Endometrial microvascular endothelial cells (primary cell): ENCODE data around the gene TMEM9. TPM values are rescaled to one million over a fixed set of nuclear protein-coding genes. Genes with fewer than 3 reads are reported as not detected.
"Not testable (repeated sequence)": the region's sequence is repeated elsewhere in the genome, so short reads cannot be mapped to it uniquely, and the experiment has no call there.

Source experiments
- in situ Hi-C: cut with HindIII; loops from 2 replicates; pipeline ENCODE4 v1.10.0; 2017; ENCODE audit warnings: low sequenced_read_pairs, low pct_unique_long_range_greater_than_20kb; ENCODE audit errors: inconsistent ontology term
- total RNA-seq: library from RNA; depleted of rRNA; stranded (reverse); fragments of >200 nt; gene quantifications from one replicate; pipeline ENCODE4 v1.2.3, GENCODE V29; 2015; ENCODE audit errors: inconsistent ontology term

Gene TMEM9
- total RNA-seq, 1 donor from 2014 or later: 50.4 TPM

DNA sequence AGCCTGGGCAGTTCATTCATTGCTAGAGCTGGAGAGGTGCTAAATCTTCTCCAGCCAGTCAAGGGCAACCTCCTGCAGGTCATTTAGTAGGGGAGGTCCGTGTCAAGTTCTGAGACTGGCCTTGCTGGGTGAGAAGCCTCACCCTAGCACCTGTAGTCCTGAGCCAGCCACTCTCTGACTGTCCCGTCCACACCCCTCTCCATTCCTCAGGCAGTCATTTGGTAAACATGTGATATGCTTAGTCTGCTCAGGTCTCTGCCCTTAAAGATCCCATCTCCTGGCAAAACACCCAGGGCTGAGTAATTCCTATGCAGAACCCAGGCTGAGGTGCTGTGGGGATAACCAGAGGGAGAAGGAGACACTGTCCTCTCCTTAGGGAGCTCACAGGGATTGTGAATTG lies 22.7 kb upstream of the TMEM9 start:
- in situ Hi-C loops: no loop called here

GRCh38 chr1:201175820-201176500 lies 21.7 kb upstream of the TMEM9 start:
- in situ Hi-C loops: no loop called here

- in situ Hi-C loops: no loop called here
Observed at GRCh38 chr1:201173736-201174135, 19.5 kb upstream of the TMEM9 start.

- in situ Hi-C loops: no loop called here
Observed at GRCh38 chr1:201172999-201173610, 18.8 kb upstream of the TMEM9 start.

DNA sequence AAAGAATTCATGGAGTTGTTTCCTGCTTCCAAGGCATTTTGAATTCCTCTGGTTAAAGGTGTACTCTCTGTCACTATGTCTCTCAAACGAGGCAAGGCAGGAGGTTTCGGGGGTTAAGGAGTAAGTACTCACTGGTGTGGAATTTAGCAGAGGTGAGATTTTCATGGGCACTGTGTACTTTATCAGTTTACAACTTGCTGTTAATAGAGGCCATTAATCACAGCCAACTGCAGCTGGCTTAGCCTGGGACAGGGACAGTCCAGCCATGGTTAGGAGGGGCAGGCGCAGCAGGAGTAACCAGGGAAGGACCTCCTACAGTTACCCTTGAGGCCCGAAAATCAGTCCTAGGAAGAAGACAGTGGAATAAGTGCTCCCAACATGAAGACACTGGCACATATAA lies 18.1 kb upstream of the TMEM9 start:
- in situ Hi-C loops: no loop called here

- in situ Hi-C loops: no loop called here
Observed at GRCh38 chr1:201171063-201172036, 17.1 kb upstream of the TMEM9 start.

DNA sequence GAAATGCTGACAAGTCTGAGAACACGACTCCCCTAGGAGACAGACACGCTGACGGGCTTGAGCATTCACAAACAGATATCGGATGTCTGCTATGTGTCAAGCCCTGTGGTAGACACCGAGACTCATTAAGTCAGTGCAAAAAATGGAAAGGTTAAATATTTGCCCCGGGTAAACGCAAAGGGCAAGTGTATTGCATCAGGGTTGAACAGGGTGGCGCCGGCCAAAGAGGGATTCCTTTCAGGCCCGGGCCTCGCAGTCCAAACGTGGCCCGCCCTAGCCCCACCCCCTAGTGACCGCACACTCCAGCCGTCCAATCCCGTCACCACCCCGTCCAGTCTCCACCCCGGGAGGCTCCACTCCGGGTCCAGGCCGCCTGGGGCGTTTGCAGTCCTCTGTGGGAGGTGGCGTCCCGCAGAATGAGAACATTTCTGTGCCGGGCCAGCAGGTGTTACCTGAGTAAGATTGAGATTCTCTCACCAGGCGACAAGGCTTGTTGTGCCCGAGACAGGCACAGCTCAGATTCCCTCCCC lies 16.3 kb upstream of the TMEM9 start:
- in situ Hi-C loops: no loop called here

- in situ Hi-C loops: no loop called here
Observed at GRCh38 chr1:201169971-201170532, 15.8 kb upstream of the TMEM9 start.

DNA sequence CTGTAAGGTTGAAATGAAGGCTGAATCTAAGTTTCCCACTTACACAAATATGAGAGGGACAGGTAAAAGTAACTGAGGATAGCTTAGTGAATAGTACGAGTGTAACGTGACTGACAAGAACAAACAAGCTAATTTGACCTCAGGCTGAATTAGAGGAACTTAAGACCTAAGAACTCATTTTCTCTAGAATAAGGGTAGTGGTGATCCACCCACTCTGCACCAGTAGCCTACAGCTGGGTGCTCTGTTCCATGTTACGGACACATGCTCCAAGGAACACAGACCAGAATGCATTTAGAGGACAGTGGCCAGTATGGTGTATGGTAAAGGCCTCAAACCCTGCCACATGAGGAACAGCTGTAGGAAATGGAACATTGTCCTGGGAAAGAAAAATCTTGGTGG lies 14.9 kb upstream of the TMEM9 start:
- in situ Hi-C loops: no loop called here

GRCh38 chr1:201167041-201167991 lies 13.0 kb upstream of the TMEM9 start:
- in situ Hi-C loops: no loop called here

GRCh38 chr1:201164645-201165044 lies 10.4 kb upstream of the TMEM9 start:
- in situ Hi-C loops: no loop called here

DNA sequence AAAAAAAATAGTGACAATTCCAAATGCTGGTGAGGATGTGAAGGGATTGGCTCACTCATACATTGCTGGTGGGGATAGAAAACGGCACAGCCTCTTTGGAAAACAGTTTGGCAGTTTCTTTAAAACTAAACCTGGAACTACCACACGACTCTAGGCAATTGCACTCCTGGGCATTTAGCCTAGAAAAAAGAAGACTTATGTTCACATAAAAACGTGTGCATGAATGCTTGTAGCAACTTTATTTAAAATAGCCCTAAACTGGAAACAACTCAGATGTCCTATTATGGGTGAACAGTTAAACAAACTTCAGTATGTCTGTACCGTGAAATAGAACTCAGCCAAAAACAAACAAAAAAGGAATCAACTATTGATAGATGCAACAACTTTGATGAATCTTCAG lies 9.4 kb upstream of the TMEM9 start:
- in situ Hi-C loops: no loop called here

DNA sequence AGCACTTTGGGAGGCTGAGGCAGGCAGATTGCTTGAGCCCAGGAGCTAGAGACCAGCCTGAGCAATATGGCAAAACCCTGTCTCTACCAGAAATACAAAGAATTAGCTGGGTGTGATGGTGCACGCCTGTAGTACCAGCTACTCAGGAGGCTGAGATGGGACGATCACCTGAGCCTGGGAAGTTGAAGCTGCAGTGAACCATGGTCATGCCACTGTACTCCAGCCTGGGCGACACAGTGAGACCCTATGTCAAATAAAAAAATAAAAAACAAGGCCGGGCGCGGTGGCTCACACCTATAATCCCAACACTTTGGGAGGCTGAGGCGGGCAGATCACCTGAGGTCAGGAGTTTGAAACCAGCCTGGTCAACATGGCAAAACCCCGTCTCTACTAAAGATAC lies 8.8 kb upstream of the TMEM9 start:
- in situ Hi-C loops: not testable (repeated sequence)

DNA sequence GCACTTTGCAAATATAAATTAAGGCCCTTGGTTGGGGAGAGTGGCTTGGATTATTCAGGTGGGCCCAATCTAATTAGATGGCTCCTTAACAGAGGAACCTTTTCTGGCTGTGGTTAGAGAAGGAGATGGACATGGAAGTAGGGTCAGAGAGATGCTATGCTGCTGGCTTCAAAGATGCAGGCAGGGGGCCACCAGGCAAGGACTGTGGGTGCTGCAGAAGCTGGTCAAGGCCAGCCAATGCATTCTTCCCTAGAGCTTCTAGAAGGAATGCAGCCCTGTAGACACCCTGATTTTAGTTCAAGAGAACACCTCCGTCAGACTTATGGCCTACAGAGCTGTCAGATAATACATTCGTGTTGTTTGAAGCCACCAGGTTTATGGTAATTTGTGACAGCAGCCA lies 3.7 kb upstream of the TMEM9 start:
- in situ Hi-C loops: no loop called here

DNA sequence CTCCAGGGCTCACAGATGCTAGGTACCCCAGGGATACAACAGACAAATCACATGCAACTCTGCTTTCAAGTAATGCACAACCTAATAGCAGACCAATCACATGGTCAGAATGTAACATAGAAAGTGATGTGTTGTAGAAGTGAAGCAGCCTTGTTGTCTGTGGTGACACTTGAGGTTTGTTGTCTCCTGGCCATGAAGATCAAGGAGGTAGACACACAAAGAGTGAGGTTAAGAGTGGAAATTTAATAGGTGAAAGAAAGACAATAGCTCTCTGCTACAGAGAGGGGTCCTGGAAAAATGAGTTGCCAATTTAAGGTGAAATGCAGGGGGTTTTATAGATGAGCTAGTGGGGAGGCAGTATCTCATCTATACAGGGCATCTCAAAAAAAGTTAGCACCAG lies 2.5 kb upstream of the TMEM9 start:
- in situ Hi-C loops: no loop called here

DNA sequence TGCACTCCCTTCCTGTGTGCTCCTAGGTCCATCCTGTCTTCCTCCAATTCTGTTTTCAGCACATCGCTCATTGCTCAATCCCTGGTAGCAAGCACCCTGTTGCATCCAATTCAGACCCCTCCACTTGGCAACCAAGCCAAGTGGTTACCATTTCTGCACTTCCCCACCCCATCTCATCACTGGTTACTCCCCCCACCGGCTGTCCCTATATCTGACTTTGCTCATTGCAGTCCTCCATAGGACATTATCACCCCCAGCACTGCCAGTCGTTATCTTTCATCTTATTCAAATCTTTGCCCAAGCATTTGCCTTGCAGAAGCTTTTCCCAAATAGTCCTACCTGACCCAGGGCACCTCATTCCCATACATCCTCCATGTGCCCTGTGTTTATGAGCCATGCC lies 2.1 kb upstream of the TMEM9 start:
- in situ Hi-C loops: no loop called here

- in situ Hi-C loops: no loop called here
Observed at GRCh38 chr1:201155354-201155753, 1.1 kb upstream of the TMEM9 start.
